Chondrocyte (in vitro differentiated cells): ENCODE results near the gene TTC23L. TPM values are rescaled to one million over a fixed set of nuclear protein-coding genes. Genes with fewer than 3 reads are reported as not detected.

Source experiments
- DNase-seq: peaks from one replicate; pipeline ENCODE4 v3.0.0; 2021; ENCODE audit warnings: mixed read lengths, low spot score
- H3K27ac Mint-ChIP-seq: one replicate; pipeline ENCODE4 v1.8.0; 2021; ENCODE audit warnings: mild to moderate bottlenecking, moderate library complexity, mixed read lengths; ENCODE audit not compliant: unreplicated experiment
- H3K27me3 Mint-ChIP-seq: 2 replicates; pipeline ENCODE4 v1.8.0; 2021; ENCODE audit warnings: low read depth, mixed read lengths
- H3K36me3 Mint-ChIP-seq: 2 replicates; pipeline ENCODE4 v1.8.0; 2021; ENCODE audit warnings: low read depth, mixed read lengths
- H3K4me1 Mint-ChIP-seq: 2 replicates; pipeline ENCODE4 v1.8.0; 2021; ENCODE audit warnings: low read depth, mild to moderate bottlenecking, mixed read lengths
- H3K4me3 Mint-ChIP-seq: one replicate; pipeline ENCODE4 v1.8.0; 2021; ENCODE audit warnings: mild to moderate bottlenecking, moderate library complexity, mixed read lengths; ENCODE audit not compliant: unreplicated experiment
- H3K9me3 Mint-ChIP-seq: 2 replicates; pipeline ENCODE4 v1.8.0; 2021; ENCODE audit warnings: low read depth, mixed read lengths
- long read RNA-seq: library from polyadenylated mRNA; stranded (forward); transcript quantifications from one replicate; pipeline ENCODE4 v2.0.0, GENCODE V29; 2021
- total RNA-seq: library from RNA; stranded (reverse); gene quantifications from 3 replicates; pipeline ENCODE4 v1.2.1, GENCODE V29; 2021
- TF ChIP-seq, protein P1 (sequence below): fragments of 200-600 bp; sonication (generic); IDR thresholded peaks from 2 replicates; pipeline ENCODE4 v1.5.0; 2021; ENCODE audit warnings: antibody characterized with exemption, mild to moderate bottlenecking, moderate library complexity

TTC23L gene, protein sequence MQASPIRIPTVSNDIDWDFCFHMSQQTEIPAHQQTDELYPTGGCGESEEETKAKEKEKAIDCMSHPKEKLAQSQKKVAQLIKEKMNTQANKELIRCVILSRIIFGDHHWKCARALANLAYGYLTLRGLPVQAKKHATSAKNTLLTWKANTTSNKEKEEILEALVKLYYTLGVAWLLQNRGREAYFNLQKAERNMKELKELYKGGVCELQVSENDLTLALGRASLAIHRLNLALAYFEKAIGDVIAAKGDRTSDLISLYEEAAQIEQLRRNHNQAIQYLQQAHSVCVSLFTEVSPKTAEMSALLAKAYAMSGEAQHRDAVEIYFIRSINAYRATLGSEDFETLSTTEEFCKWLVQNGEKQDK
- 1.0 TPM in 1 of 3 replicates, not detected in the others for total RNA-seq
- long read RNA-seq, partial matches to known transcripts, result 0 of 1 reads
- long read RNA-seq, other reads (novel, unspliced or antisense), result 1 of 1 reads

DNA sequence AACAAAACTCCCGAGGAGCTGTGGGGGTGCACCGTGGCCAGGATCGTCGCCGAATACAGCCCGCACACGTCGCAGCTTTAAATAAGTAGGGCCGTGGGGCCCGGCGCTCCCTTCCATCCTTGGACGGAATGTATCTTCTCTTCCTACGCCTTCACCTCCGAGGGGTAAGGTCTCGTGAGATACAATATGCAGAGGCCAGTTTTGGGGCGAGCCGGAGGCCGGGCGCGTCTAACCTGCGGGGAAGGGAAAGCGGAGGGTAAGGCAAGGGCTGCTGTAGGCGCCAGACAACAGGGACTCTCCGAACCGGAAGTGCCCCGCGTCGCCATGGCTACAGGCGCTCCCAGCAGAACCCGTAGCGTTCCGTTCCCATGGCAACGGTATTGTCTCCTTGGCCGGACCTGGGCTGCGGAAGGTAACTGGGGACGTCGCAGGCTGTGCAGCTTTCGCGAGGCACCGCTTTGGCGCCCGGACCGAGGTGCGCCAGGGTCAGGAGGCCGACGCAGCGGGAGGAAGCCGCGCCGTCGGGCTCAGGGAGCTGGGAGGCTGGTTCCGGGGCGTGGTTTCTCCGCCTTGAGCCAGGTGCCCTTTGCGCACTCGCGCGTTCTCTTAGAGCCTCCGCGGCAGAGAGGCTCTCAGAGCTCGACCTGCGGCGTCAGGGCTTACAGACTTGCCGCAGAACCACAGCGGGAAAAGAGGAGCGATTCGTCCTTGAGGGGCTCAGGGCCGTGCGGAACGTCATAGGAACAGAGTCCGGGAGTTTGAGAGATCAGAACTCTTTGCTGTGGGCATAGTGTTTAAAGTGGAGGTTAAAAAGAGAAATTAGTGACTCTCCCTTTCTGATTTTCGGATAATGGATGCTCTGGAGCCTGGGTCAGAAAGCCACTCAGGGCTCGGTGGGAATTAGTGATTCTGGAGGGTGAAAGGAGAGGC, at the start of gene TTC23L:
TSS of gene TTC23L (plus strand) at position 380 of the 930 bp plus-strand sequence. CDS start 1,508 bp downstream, outside the sequence.
- H3K4me1 Mint-ChIP-seq, result peaks cover 20% of the 10 kb centered on the region
- DNase-seq, result peak; percentile 96
- H3K36me3 Mint-ChIP-seq, result peaks cover 3% of the 10 kb centered on the region
- no peaks in the 10 kb centered on the region for H3K9me3 Mint-ChIP-seq
- TF ChIP-seq, protein P1, sequence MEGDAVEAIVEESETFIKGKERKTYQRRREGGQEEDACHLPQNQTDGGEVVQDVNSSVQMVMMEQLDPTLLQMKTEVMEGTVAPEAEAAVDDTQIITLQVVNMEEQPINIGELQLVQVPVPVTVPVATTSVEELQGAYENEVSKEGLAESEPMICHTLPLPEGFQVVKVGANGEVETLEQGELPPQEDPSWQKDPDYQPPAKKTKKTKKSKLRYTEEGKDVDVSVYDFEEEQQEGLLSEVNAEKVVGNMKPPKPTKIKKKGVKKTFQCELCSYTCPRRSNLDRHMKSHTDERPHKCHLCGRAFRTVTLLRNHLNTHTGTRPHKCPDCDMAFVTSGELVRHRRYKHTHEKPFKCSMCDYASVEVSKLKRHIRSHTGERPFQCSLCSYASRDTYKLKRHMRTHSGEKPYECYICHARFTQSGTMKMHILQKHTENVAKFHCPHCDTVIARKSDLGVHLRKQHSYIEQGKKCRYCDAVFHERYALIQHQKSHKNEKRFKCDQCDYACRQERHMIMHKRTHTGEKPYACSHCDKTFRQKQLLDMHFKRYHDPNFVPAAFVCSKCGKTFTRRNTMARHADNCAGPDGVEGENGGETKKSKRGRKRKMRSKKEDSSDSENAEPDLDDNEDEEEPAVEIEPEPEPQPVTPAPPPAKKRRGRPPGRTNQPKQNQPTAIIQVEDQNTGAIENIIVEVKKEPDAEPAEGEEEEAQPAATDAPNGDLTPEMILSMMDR, result no peak
- peak within 1 kb of the TSS; percentile 91 for H3K4me3 Mint-ChIP-seq
- no peaks in the 10 kb centered on the region for H3K27me3 Mint-ChIP-seq
- peak within 1 kb of the TSS; percentile 86 for H3K27ac Mint-ChIP-seq

- Mint-ChIP-seq H3K9me3 (peaks cover 9% of the 10 kb centered on the region), H3K4me3 (no peak overlapping the region), H3K36me3 (peaks cover 7% of the 10 kb centered on the region), H3K27ac (peak overlapping the region; percentile 66), H3K4me1 (peaks cover 45% of the 10 kb centered on the region), H3K27me3 (no peaks in the 10 kb centered on the region)
- TF ChIP-seq, protein P1, result no peak
- DNase-seq, result no peak
Measured at GRCh38 chr5:34789639-34790038, 49.3 kb upstream of the TTC23L start.

GRCh38 chr5:34790069-34790468, 48.9 kb upstream of the TTC23L start:
- no peaks in the 10 kb centered on the region for H3K27me3 Mint-ChIP-seq
- TF ChIP-seq, protein P1, result no peak
- H3K4me3 Mint-ChIP-seq, result no peak overlapping the region
- DNase-seq, result no peak
- H3K27ac Mint-ChIP-seq, result peak overlapping the region; percentile 66
- H3K4me1 Mint-ChIP-seq, result peaks cover 45% of the 10 kb centered on the region
- peaks cover 9% of the 10 kb centered on the region for H3K9me3 Mint-ChIP-seq
- H3K36me3 Mint-ChIP-seq, result peaks cover 7% of the 10 kb centered on the region

DNA sequence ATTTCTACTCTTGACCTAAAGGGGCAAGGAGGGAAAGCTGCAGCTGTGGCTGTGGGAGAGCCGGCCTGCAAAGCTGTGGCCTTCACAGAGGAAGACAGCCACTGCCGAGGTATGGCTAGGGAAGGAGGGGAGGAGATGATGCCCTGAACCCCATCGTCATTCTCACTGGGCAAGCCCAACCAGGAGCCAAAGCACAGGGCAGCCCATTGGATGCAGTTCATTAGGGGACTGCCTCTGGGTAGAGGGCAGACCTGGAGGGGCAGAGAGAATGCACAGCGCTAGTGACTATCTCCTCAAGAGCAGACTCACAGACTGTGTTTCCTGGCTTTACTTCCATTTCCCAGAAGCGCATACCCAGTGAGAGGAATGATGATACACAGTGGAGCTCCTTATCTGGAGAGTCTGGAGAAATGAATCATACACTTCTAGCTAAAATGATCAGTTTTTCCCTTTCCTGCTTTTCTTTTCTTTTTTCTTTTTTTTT, 47.2 kb upstream of the TTC23L start:
- no peaks in the 10 kb centered on the region for H3K27me3 Mint-ChIP-seq
- DNase-seq, result no peak
- TF ChIP-seq, protein P1, result no peak
- H3K4me3 Mint-ChIP-seq, result no peak overlapping the region
- H3K36me3 Mint-ChIP-seq, result peaks cover 13% of the 10 kb centered on the region
- peaks cover 45% of the 10 kb centered on the region for H3K4me1 Mint-ChIP-seq
- H3K9me3 Mint-ChIP-seq, result peaks cover 5% of the 10 kb centered on the region
- H3K27ac Mint-ChIP-seq, result peak overlapping the region; percentile 32
